ENCODE results near the gene L2HGDH. TPM values are rescaled to one million over a fixed set of nuclear protein-coding genes. Genes with fewer than 3 reads are reported as not detected.

Gene L2HGDH
- total RNA-seq, 1 experiment from 2014 or later: 24.0 TPM

DNA sequence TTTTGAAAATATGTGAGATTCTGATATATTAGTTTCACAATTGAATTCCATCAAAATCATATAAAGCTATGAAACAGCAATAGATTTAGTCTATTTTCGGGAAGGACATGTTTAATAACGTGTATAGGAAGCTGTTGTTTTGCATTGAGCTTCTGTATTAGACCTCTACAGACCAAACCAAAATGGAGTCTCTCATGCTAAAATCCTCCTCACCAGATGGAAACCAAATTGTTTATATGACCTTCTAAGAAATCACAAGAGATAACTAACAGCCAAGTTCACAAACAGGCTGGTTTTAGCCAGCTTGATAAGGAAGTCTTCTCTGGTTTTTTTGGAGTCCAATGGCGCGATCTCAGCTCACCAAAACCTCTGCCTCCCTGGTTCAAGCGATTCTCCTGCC lies 23.9 kb downstream of the L2HGDH start:
- CTCF ChIA-PET: no interaction called here

DNA sequence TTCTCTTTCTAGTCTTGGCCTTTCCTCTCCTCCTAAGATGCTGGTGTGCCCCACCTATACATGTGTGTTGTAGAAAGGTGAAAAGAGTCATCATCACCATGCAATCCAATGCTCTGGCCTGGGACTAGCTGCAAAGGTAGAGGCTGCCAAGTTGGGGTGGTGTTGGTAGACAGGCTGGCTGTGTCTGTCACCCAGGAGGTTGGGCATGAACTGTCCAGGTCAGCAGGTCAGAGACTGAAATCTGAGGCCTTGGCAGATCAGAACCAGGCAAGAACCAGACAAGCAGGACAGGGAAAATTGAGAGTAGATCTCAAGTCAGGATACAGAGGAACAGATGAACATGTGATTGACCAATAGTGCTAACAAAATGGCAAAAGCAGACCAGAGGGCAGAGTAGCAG lies 26.2 kb downstream of the L2HGDH start:
- no peaks in the 10 kb centered on the region for H3K4me1 Mint-ChIP-seq
- peaks cover 5% of the 10 kb centered on the region; the same call in 1 of the 2 replicates for H3K36me3 Mint-ChIP-seq
- H3K27me3 Mint-ChIP-seq (ENCODE audit: low read depth): no peaks in the 10 kb centered on the region
- no peaks in the 10 kb centered on the region for H3K9me3 Mint-ChIP-seq
- TF ChIP-seq, protein P1, sequence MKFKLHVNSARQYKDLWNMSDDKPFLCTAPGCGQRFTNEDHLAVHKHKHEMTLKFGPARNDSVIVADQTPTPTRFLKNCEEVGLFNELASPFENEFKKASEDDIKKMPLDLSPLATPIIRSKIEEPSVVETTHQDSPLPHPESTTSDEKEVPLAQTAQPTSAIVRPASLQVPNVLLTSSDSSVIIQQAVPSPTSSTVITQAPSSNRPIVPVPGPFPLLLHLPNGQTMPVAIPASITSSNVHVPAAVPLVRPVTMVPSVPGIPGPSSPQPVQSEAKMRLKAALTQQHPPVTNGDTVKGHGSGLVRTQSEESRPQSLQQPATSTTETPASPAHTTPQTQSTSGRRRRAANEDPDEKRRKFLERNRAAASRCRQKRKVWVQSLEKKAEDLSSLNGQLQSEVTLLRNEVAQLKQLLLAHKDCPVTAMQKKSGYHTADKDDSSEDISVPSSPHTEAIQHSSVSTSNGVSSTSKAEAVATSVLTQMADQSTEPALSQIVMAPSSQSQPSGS (CRISPR knock-in tag; IDR thresholded peaks at IDR 0.05; ENCODE audit: borderline replicate concordance, low read depth): no peak
- TF ChIP-seq, protein P2, sequence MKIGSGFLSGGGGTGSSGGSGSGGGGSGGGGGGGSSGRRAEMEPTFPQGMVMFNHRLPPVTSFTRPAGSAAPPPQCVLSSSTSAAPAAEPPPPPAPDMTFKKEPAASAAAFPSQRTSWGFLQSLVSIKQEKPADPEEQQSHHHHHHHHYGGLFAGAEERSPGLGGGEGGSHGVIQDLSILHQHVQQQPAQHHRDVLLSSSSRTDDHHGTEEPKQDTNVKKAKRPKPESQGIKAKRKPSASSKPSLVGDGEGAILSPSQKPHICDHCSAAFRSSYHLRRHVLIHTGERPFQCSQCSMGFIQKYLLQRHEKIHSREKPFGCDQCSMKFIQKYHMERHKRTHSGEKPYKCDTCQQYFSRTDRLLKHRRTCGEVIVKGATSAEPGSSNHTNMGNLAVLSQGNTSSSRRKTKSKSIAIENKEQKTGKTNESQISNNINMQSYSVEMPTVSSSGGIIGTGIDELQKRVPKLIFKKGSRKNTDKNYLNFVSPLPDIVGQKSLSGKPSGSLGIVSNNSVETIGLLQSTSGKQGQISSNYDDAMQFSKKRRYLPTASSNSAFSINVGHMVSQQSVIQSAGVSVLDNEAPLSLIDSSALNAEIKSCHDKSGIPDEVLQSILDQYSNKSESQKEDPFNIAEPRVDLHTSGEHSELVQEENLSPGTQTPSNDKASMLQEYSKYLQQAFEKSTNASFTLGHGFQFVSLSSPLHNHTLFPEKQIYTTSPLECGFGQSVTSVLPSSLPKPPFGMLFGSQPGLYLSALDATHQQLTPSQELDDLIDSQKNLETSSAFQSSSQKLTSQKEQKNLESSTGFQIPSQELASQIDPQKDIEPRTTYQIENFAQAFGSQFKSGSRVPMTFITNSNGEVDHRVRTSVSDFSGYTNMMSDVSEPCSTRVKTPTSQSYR (CRISPR knock-in tag; IDR thresholded peaks at IDR 0.05): no peak
- DNase-seq (ENCODE audit: low spot score) (no peak), ATAC-seq (no peak)
- POLR2A ChIA-PET: no interaction called here
- CTCF ChIA-PET: no interaction called here
- no peak overlapping the region for H3K4me3 Mint-ChIP-seq
- H3K27ac Mint-ChIP-seq: peak overlapping the region; percentile 21; the same call in 1 of the 2 replicates

More for the DNA sequence above, 23.9 kb downstream of the L2HGDH start:
- TF ChIP-seq, protein P3, sequence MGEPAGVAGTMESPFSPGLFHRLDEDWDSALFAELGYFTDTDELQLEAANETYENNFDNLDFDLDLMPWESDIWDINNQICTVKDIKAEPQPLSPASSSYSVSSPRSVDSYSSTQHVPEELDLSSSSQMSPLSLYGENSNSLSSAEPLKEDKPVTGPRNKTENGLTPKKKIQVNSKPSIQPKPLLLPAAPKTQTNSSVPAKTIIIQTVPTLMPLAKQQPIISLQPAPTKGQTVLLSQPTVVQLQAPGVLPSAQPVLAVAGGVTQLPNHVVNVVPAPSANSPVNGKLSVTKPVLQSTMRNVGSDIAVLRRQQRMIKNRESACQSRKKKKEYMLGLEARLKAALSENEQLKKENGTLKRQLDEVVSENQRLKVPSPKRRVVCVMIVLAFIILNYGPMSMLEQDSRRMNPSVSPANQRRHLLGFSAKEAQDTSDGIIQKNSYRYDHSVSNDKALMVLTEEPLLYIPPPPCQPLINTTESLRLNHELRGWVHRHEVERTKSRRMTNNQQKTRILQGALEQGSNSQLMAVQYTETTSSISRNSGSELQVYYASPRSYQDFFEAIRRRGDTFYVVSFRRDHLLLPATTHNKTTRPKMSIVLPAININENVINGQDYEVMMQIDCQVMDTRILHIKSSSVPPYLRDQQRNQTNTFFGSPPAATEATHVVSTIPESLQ (CRISPR knock-in tag; IDR thresholded peaks at IDR 0.05): no peak
- TF ChIP-seq, protein P4, sequence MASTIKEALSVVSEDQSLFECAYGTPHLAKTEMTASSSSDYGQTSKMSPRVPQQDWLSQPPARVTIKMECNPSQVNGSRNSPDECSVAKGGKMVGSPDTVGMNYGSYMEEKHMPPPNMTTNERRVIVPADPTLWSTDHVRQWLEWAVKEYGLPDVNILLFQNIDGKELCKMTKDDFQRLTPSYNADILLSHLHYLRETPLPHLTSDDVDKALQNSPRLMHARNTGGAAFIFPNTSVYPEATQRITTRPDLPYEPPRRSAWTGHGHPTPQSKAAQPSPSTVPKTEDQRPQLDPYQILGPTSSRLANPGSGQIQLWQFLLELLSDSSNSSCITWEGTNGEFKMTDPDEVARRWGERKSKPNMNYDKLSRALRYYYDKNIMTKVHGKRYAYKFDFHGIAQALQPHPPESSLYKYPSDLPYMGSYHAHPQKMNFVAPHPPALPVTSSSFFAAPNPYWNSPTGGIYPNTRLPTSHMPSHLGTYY (CRISPR knock-in tag; IDR thresholded peaks at IDR 0.05): no peak
- no peak for TF ChIP-seq NR3C1 (CRISPR knock-in tag; conservative IDR thresholded peaks at IDR 0.05; ENCODE audit: low read depth)
- TF ChIP-seq NFATC4 (CRISPR knock-in tag; IDR thresholded peaks at IDR 0.05): no peak
- TF ChIP-seq ZNF263 (CRISPR knock-in tag; IDR thresholded peaks at IDR 0.05; ENCODE audit: low read depth): no peak
- Mint-ChIP-seq H3K27me3 (ENCODE audit: low read depth) (no peaks in the 10 kb centered on the region), H3K4me3 (no peak overlapping the region), H3K36me3 (peaks cover 8% of the 10 kb centered on the region), H3K4me1 (no peaks in the 10 kb centered on the region), H3K27ac (no peak overlapping the region), H3K9me3 (no peaks in the 10 kb centered on the region)
- POLR2A ChIA-PET: no interaction called here
- DNase-seq (ENCODE audit: low spot score): no peak
- no peak for ATAC-seq

DNA sequence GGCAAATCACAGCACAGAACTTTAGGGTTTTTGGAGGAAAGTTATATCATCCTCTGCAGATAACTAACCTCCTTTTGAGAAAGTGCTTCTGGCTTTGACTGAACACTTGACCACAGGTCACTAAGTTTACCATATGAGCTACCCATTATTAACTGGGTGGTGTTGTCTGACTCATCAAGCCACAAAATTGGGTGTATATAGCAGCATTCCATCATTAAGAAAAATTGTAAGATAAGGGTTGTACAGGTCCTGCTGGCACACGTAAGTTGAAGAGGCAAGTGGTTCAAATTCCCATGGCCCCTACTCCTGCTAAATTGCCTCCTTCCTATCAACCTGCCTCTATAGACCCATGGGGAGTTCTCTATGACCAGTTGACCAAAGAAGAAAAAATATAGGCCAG lies 39.5 kb downstream of the L2HGDH start:
- Mint-ChIP-seq H3K27me3 (ENCODE audit: low read depth) (no peaks in the 10 kb centered on the region), H3K9me3 (no peaks in the 10 kb centered on the region), H3K4me3 (no peak overlapping the region), H3K36me3 (peaks cover 14% of the 10 kb centered on the region), H3K27ac (no peak overlapping the region), H3K4me1 (no peaks in the 10 kb centered on the region)
- DNase-seq (ENCODE audit: low spot score) (no peak), ATAC-seq (no peak)
- POLR2A ChIA-PET: no interaction called here
- CTCF ChIA-PET: interaction anchor here (1.2 kb wide), 1 partner anchor 12 kb away, joined by 3 read pairs; no protein-coding TSS in a partner anchor
- TF ChIP-seq, protein P5, sequence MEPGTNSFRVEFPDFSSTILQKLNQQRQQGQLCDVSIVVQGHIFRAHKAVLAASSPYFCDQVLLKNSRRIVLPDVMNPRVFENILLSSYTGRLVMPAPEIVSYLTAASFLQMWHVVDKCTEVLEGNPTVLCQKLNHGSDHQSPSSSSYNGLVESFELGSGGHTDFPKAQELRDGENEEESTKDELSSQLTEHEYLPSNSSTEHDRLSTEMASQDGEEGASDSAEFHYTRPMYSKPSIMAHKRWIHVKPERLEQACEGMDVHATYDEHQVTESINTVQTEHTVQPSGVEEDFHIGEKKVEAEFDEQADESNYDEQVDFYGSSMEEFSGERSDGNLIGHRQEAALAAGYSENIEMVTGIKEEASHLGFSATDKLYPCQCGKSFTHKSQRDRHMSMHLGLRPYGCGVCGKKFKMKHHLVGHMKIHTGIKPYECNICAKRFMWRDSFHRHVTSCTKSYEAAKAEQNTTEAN (CRISPR knock-in tag; IDR thresholded peaks at IDR 0.05): no peak
- TF ChIP-seq, protein P6, sequence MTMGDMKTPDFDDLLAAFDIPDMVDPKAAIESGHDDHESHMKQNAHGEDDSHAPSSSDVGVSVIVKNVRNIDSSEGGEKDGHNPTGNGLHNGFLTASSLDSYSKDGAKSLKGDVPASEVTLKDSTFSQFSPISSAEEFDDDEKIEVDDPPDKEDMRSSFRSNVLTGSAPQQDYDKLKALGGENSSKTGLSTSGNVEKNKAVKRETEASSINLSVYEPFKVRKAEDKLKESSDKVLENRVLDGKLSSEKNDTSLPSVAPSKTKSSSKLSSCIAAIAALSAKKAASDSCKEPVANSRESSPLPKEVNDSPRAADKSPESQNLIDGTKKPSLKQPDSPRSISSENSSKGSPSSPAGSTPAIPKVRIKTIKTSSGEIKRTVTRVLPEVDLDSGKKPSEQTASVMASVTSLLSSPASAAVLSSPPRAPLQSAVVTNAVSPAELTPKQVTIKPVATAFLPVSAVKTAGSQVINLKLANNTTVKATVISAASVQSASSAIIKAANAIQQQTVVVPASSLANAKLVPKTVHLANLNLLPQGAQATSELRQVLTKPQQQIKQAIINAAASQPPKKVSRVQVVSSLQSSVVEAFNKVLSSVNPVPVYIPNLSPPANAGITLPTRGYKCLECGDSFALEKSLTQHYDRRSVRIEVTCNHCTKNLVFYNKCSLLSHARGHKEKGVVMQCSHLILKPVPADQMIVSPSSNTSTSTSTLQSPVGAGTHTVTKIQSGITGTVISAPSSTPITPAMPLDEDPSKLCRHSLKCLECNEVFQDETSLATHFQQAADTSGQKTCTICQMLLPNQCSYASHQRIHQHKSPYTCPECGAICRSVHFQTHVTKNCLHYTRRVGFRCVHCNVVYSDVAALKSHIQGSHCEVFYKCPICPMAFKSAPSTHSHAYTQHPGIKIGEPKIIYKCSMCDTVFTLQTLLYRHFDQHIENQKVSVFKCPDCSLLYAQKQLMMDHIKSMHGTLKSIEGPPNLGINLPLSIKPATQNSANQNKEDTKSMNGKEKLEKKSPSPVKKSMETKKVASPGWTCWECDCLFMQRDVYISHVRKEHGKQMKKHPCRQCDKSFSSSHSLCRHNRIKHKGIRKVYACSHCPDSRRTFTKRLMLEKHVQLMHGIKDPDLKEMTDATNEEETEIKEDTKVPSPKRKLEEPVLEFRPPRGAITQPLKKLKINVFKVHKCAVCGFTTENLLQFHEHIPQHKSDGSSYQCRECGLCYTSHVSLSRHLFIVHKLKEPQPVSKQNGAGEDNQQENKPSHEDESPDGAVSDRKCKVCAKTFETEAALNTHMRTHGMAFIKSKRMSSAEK (CRISPR knock-in tag; IDR thresholded peaks at IDR 0.05; ENCODE audit: borderline replicate concordance): no peak
- TF ChIP-seq SMAD4 (CRISPR knock-in tag; IDR thresholded peaks at IDR 0.05): no peak
- TF ChIP-seq, protein P7, sequence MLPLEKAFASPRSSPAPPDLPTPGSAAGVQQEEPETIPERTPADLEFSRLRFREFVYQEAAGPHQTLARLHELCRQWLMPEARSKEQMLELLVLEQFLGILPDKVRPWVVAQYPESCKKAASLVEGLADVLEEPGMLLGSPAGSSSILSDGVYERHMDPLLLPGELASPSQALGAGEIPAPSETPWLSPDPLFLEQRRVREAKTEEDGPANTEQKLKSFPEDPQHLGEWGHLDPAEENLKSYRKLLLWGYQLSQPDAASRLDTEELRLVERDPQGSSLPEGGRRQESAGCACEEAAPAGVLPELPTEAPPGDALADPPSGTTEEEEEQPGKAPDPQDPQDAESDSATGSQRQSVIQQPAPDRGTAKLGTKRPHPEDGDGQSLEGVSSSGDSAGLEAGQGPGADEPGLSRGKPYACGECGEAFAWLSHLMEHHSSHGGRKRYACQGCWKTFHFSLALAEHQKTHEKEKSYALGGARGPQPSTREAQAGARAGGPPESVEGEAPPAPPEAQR (CRISPR knock-in tag; IDR thresholded peaks at IDR 0.05): no peak
- no peak for TF ChIP-seq CBFB (CRISPR knock-in tag; IDR thresholded peaks at IDR 0.05; ENCODE audit: low read depth)
- TF ChIP-seq, protein P8, sequence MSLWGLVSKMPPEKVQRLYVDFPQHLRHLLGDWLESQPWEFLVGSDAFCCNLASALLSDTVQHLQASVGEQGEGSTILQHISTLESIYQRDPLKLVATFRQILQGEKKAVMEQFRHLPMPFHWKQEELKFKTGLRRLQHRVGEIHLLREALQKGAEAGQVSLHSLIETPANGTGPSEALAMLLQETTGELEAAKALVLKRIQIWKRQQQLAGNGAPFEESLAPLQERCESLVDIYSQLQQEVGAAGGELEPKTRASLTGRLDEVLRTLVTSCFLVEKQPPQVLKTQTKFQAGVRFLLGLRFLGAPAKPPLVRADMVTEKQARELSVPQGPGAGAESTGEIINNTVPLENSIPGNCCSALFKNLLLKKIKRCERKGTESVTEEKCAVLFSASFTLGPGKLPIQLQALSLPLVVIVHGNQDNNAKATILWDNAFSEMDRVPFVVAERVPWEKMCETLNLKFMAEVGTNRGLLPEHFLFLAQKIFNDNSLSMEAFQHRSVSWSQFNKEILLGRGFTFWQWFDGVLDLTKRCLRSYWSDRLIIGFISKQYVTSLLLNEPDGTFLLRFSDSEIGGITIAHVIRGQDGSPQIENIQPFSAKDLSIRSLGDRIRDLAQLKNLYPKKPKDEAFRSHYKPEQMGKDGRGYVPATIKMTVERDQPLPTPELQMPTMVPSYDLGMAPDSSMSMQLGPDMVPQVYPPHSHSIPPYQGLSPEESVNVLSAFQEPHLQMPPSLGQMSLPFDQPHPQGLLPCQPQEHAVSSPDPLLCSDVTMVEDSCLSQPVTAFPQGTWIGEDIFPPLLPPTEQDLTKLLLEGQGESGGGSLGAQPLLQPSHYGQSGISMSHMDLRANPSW (CRISPR knock-in tag; conservative IDR thresholded peaks at IDR 0.05; ENCODE audit: low read depth): no peak

Measured in WTC11 (cell line).